GM23338 (cell line): ENCODE data around the gene RYR1. TPM values are rescaled to one million over a fixed set of nuclear protein-coding genes. Genes with fewer than 3 reads are reported as not detected.

Experiments
- ATAC-seq: fragments of 200-7000 bp; cut with Tn5 transposase; 3 replicates; pipeline ENCODE4 v1.9.1; 2020
- DNase-seq: peaks from one replicate; pipeline ENCODE4 v3.0.0-alpha.2; 2015; ENCODE audit warnings: low spot score
- H2AFZ ChIP-seq: fragments of 200-600 bp; sonication (generic); 2 replicates; pipeline ENCODE4 v1.8.0; 2016; ENCODE audit warnings: antibody characterized with exemption, mild to moderate bottlenecking, moderate library complexity
- H3F3A ChIP-seq: fragments of 200-600 bp; sonication (generic); replicated peaks from 2 replicates; pipeline ENCODE4 v1.8.0; 2017; ENCODE audit warnings: antibody characterized with exemption, mixed run types, low read depth
- H3K27ac ChIP-seq: fragments of 200-600 bp; sonication (generic); 2 replicates; pipeline ENCODE4 v1.6.1; 2016; ENCODE audit warnings: low read depth
- H3K27me3 ChIP-seq: fragments of 200-600 bp; sonication (generic); 2 replicates; pipeline ENCODE4 v1.8.0; 2016; ENCODE audit warnings: mild to moderate bottlenecking, mixed run types, moderate library complexity; ENCODE audit not compliant: insufficient read depth
- H3K36me3 ChIP-seq: fragments of 200-600 bp; sonication (generic); 2 replicates; pipeline ENCODE4 v1.8.0; 2016; ENCODE audit warnings: mild to moderate bottlenecking; ENCODE audit not compliant: insufficient read depth
- H3K4me1 ChIP-seq: fragments of 200-600 bp; sonication (generic); 2 replicates; pipeline ENCODE4 v1.8.0; 2016; ENCODE audit warnings: mild to moderate bottlenecking, moderate library complexity; ENCODE audit not compliant: insufficient read depth
- H3K4me2 ChIP-seq: fragments of 200-600 bp; sonication (generic); 2 replicates; pipeline ENCODE4 v1.7.1; 2017; ENCODE audit warnings: mixed run types
- H3K4me3 ChIP-seq: fragments of 200-600 bp; sonication (generic); 2 replicates; pipeline ENCODE4 v1.6.1; 2016; ENCODE audit warnings: mixed run types
- H3K79me2 ChIP-seq: fragments of 200-600 bp; sonication (generic); replicated peaks from 2 replicates; pipeline ENCODE4 v1.8.0; 2017; ENCODE audit warnings: mild to moderate bottlenecking; ENCODE audit not compliant: insufficient read depth
- H3K9me2 ChIP-seq: fragments of 200-600 bp; sonication (generic); 2 replicates; pipeline ENCODE4 v1.8.0; 2017; ENCODE audit not compliant: insufficient read depth
- H4K20me1 ChIP-seq: fragments of 200-600 bp; sonication (generic); replicated peaks from 2 replicates; pipeline ENCODE4 v1.8.0; 2017; ENCODE audit warnings: mild to moderate bottlenecking; ENCODE audit not compliant: insufficient read depth
- H3K27ac Mint-ChIP-seq: 2 replicates; pipeline ENCODE4 v1.8.0; 2020; ENCODE audit warnings: inconsistent platforms, mild to moderate bottlenecking, moderate library complexity, mixed read lengths
- H3K27me3 Mint-ChIP-seq: 3 replicates; pipeline ENCODE4 v1.8.0; 2022; ENCODE audit warnings: low read depth, mild to moderate bottlenecking, moderate library complexity, mixed read lengths, inconsistent platforms; ENCODE audit not compliant: insufficient read depth, poor library complexity
- H3K36me3 Mint-ChIP-seq: 3 replicates; pipeline ENCODE4 v1.8.0; 2021; ENCODE audit warnings: low read depth, mild to moderate bottlenecking, inconsistent platforms, moderate library complexity, mixed read lengths
- H3K4me1 Mint-ChIP-seq: 3 replicates; pipeline ENCODE4 v1.8.0; 2020; ENCODE audit warnings: mild to moderate bottlenecking, inconsistent platforms, mixed read lengths
- H3K4me3 Mint-ChIP-seq: 3 replicates; pipeline ENCODE4 v1.8.0; 2021; ENCODE audit warnings: moderate library complexity, mild to moderate bottlenecking, inconsistent platforms, mixed read lengths
- H3K9me3 Mint-ChIP-seq: 3 replicates; pipeline ENCODE4 v1.8.0; 2020; ENCODE audit warnings: moderate library complexity, mild to moderate bottlenecking, inconsistent platforms, mixed read lengths
- CREB1 ChIP-seq: fragments of 250-450 bp; sonication (Bioruptor Pico); IDR thresholded peaks from 2 replicates; pipeline ENCODE4 v1.5.0; 2020; ENCODE audit warnings: low read depth, mild to moderate bottlenecking, moderate library complexity
- EZH2 ChIP-seq: fragments of 200-600 bp; sonication (generic); IDR thresholded peaks from one replicate; pipeline ENCODE4 v1.8.0; 2017; ENCODE audit warnings: antibody characterized with exemption, mild to moderate bottlenecking, low read depth; ENCODE audit not compliant: unreplicated experiment
- NANOG ChIP-seq: IDR thresholded peaks from 2 replicates; pipeline ENCODE4 v1.6.1; 2016; ENCODE audit warnings: antibody characterized with exemption, borderline replicate concordance
- POLR2AphosphoS5 ChIP-seq: IDR thresholded peaks from 2 replicates; pipeline ENCODE4 v1.6.1; 2016; ENCODE audit warnings: antibody characterized with exemption, low read depth
- ZNF331 ChIP-seq: fragments of 250-450 bp; sonication (Bioruptor Pico); IDR thresholded peaks from 2 replicates; pipeline ENCODE4 v1.5.0; 2020; ENCODE audit warnings: low read depth, mild to moderate bottlenecking, moderate library complexity
- polyA plus RNA-seq: library from polyadenylated mRNA; unstranded; fragments of >200 nt; fragmentation: Nextera tagmentation; extraction: Ambion mirVana; gene quantifications from 2 replicates; pipeline ENCODE4 v1.2.1, GENCODE V29; 2016
- total RNA-seq: library from RNA; depleted of rRNA; stranded (reverse); fragments of >200 nt; shearing (Covaris generic); gene quantifications from 2 replicates; pipeline ENCODE4 v1.2.3, GENCODE V29; 2014
- TF ChIP-seq, protein P1 (sequence below), 2 experiments: fragments of 200-600 bp in 1 of 2; sonication (generic) in 1 of 2; conservative IDR thresholded peaks; 2 replicates each; pipeline versions ENCODE4 v1.5.1 to v1.6.1; 2016 to 2017; ENCODE audit warnings: antibody characterized with exemption in 2 of 2, low read depth in 2 of 2, mild to moderate bottlenecking in 2 of 2, moderate library complexity in 1 of 2
- TF ChIP-seq, protein P2 (sequence below): IDR thresholded peaks from 2 replicates; pipeline ENCODE4 v1.6.1; 2016; ENCODE audit warnings: antibody characterized with exemption
- TF ChIP-seq, protein P3 (sequence below): IDR thresholded peaks from one replicate; pipeline ENCODE4 v1.6.1; 2018; ENCODE audit warnings: antibody characterized with exemption; ENCODE audit not compliant: unreplicated experiment

The RYR1 gene
- total and polyA plus RNA-seq, 2 experiments from 2014 or later, result 4.0 to 26.7 TPM

DNA sequence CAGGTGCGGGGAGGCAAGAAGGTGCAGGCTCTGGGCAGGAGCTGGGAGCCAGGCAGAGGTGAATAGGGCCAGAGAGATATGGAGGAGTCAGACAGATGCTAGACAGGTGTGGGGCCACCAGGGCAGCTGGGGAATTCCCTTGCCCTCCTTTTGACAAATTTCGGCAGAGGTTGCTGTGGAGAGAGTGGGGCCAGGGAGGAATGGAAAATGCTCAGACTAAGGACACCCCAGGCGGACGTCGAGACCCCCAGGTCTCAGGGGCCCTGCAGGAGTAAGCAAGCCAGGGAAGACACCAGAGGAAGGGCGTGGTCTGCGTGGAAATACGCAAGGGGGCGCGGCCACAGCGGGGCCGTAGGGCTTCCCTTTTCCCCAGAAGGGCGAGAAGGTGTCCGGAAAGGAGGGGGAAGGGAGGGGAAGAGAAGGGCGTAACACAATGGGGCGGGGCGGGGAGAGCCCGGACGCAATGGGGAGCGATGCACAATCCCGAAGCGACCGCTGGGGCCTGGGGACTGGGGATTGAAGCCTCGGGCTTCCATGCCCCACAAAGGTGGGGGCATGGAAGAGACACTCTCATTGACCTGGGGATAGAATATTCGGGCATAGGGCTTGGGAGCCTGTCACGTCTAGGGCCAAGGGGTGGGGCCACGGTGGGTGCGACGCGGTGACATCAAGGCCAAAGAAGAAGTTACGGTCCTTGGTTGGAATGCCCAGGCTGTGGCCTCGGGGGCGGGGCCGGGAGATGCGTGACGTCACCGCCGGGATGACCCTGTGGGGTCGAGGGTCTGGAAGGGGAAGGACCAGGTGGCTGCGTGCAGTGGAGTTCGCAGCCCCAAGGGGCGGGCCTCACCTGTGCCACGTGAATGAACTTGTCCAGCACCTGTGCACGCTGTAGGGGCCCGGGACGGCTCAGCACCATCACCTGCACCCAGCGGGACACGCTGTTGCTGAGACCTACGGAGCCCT, 15.7 kb upstream of the RYR1 start (continued):
- TF ChIP-seq, protein P1, sequence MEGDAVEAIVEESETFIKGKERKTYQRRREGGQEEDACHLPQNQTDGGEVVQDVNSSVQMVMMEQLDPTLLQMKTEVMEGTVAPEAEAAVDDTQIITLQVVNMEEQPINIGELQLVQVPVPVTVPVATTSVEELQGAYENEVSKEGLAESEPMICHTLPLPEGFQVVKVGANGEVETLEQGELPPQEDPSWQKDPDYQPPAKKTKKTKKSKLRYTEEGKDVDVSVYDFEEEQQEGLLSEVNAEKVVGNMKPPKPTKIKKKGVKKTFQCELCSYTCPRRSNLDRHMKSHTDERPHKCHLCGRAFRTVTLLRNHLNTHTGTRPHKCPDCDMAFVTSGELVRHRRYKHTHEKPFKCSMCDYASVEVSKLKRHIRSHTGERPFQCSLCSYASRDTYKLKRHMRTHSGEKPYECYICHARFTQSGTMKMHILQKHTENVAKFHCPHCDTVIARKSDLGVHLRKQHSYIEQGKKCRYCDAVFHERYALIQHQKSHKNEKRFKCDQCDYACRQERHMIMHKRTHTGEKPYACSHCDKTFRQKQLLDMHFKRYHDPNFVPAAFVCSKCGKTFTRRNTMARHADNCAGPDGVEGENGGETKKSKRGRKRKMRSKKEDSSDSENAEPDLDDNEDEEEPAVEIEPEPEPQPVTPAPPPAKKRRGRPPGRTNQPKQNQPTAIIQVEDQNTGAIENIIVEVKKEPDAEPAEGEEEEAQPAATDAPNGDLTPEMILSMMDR (conservative IDR thresholded peaks at IDR 0.05; ENCODE audit: low read depth in 2 of 2), result 0 out of 4 replicates have a peak, but pooled peaks have one; percentile 8 to 17
- TF ChIP-seq, protein P2, sequence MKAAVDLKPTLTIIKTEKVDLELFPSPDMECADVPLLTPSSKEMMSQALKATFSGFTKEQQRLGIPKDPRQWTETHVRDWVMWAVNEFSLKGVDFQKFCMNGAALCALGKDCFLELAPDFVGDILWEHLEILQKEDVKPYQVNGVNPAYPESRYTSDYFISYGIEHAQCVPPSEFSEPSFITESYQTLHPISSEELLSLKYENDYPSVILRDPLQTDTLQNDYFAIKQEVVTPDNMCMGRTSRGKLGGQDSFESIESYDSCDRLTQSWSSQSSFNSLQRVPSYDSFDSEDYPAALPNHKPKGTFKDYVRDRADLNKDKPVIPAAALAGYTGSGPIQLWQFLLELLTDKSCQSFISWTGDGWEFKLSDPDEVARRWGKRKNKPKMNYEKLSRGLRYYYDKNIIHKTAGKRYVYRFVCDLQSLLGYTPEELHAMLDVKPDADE, result no peak
- TF ChIP-seq NANOG, result no peak

DNA sequence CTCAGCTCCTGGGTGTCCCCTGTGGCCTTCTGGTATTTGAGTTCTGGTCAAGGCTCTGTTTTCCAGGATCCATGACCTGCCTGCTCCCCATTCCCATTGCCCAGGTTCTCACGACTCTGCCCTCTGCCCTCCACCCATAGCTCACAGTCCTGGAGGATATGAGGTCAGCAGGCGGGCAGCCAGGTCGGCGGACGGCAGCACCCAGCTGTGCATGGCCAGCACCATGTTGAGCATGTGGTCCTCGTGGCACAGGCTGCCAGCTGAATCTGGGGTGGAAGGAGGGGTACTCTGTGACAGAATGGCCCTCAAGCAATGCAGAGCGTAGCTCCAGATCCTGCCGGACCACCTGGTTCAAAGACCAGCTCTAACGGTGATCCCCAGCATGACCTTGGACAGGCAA, 12.6 kb upstream of the RYR1 start:
- no peak for ATAC-seq
- no peaks in the 10 kb centered on the region for H4K20me1 ChIP-seq
- H3K9me2 ChIP-seq, result no peaks in the 10 kb centered on the region
- H3K4me3 ChIP-seq, result no peak overlapping the region
- Mint-ChIP-seq H3K27ac (no peak overlapping the region), H3K27me3 (peaks cover 29% of the 10 kb centered on the region), H3K9me3 (no peaks in the 10 kb centered on the region), H3K4me3 (no peak overlapping the region), H3K4me1 (peaks cover 15% of the 10 kb centered on the region), H3K36me3 (no peaks in the 10 kb centered on the region; the same call in 2 of the 3 replicates)
- DNase-seq, result no peak
- H3K36me3 ChIP-seq, result no peaks in the 10 kb centered on the region
- H3K4me1 ChIP-seq, result peaks cover 14% of the 10 kb centered on the region; the same call in 1 of the 2 replicates
- H3K27ac ChIP-seq, result no peak overlapping the region
- H3K27me3 ChIP-seq, result peaks cover 10% of the 10 kb centered on the region; the same call in 1 of the 2 replicates
- H2AFZ ChIP-seq, result no peak overlapping the region
- H3F3A ChIP-seq, result 0 out of 2 replicates have a peak, but pooled peaks cover 22% of the 10 kb centered on the region
- no peaks in the 10 kb centered on the region for H3K79me2 ChIP-seq
- TF ChIP-seq ZNF331 (CRISPR knock-in tag) (no peak), EZH2 (no peak), CREB1 (CRISPR knock-in tag) (no peak), POLR2AphosphoS5 (no peak)
- TF ChIP-seq, protein P3, sequence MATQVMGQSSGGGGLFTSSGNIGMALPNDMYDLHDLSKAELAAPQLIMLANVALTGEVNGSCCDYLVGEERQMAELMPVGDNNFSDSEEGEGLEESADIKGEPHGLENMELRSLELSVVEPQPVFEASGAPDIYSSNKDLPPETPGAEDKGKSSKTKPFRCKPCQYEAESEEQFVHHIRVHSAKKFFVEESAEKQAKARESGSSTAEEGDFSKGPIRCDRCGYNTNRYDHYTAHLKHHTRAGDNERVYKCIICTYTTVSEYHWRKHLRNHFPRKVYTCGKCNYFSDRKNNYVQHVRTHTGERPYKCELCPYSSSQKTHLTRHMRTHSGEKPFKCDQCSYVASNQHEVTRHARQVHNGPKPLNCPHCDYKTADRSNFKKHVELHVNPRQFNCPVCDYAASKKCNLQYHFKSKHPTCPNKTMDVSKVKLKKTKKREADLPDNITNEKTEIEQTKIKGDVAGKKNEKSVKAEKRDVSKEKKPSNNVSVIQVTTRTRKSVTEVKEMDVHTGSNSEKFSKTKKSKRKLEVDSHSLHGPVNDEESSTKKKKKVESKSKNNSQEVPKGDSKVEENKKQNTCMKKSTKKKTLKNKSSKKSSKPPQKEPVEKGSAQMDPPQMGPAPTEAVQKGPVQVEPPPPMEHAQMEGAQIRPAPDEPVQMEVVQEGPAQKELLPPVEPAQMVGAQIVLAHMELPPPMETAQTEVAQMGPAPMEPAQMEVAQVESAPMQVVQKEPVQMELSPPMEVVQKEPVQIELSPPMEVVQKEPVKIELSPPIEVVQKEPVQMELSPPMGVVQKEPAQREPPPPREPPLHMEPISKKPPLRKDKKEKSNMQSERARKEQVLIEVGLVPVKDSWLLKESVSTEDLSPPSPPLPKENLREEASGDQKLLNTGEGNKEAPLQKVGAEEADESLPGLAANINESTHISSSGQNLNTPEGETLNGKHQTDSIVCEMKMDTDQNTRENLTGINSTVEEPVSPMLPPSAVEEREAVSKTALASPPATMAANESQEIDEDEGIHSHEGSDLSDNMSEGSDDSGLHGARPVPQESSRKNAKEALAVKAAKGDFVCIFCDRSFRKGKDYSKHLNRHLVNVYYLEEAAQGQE, result no peak
- TF ChIP-seq, protein P2, result no peak
- no peak overlapping the region for H3K4me2 ChIP-seq
